Activated gamma-delta T cell treated with Interleukin-2 at 50 U/mL for 16 hours (primary cell): ENCODE results near the gene CNTN4.

Source experiments
- DNase-seq: peaks from one replicate; pipeline ENCODE4 v3.0.0-alpha.2; 2020

Gene CNTN4

DNA sequence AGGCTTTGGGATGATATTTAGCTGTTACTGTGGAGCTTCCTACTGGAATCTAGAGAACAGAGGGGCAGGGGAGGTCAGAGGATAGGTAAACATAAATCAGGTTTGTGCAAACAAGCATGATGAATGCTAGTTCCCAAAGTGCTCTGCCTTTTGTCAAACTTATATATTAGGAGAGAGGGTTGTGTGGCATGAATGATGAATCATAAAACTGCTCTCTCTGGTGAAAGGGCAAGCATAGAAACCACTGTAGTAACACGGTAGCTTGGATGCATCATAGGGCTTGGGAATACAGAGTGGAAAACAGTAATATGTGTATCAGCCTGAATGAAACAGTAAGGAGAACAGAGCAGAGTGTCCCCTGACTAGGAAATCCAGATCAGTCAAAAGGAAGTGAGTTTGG is 524.8 kb downstream of the CNTN4 start:
- DNase-seq, result no peak

DNA sequence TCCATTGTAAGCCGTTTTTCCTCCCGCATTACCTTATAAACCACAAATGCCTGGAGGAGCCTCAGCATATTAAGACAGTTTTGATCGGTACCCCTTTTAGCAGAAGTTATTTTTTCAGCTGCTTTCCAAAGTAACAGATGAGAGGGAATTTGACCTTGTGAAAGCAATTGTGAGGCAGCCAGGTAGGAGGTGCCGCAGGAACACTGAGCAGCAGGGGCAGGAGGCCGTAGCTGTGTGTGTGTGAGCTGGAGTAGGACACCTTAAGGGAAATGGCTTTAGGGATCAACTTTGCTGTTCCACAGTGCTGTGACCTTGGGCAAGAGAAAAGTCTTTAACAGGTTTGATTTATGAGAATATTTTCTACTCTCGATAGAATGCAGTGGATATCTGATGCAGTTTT is 529.5 kb downstream of the CNTN4 start:
- DNase-seq, result no peak

DNA sequence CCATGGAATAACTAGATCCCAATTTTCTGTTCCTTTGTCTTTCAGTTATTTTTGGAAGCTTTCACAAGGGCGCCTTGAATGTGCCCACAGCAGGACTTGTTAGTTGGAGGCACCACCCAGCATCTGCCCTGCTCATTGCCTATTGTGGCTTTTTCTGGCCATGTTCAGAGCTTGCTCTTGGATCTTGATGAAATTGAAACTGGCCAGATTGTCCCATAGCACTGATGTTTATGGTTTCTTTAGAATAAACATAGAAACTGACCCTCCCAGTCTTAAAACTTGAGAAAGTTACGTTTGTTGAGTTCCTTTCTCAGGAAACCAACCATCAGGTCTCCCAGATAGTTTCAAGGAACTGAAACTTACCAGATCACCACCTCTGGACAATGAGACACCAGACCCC is 536.8 kb downstream of the CNTN4 start:
- DNase-seq, result no peak

DNA sequence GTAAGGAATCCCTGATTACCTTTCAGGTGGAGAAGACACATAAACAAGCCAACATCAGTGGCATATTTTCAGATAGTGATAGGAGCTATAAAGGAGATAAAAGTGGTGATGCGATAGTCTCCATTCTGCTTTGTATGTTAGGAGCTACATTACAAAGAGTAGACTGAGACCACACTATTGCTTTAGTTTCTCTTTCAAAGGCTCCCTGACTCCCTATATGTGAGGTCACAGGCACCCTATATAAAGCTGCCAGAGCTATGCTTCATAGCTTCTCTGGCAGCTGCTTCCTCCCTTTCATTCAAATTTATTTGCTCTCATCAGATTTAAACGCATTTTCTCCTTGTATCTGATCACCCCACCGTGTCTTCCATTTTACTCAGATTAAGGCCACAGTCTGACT is 544.9 kb downstream of the CNTN4 start:
- no peak for DNase-seq

DNA sequence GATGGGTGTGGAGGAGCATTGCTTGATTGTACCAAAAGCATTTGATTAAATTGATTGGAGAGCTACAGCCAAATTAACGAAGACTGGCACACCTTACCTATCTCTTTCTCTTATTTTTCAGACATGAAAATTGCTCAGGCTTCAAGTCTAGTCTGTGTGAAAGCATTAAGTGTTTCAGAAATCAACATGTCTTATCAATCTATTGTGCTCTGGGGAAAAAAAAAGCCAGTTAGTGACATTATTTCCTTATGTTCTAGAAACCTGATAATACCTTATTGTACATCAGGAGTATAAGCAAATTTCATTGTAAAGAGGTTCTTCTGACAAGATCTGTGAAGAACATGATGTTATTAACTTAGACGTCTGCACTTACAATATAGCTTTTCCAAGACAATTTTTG is 546.3 kb downstream of the CNTN4 start:
- no peak for DNase-seq

DNA sequence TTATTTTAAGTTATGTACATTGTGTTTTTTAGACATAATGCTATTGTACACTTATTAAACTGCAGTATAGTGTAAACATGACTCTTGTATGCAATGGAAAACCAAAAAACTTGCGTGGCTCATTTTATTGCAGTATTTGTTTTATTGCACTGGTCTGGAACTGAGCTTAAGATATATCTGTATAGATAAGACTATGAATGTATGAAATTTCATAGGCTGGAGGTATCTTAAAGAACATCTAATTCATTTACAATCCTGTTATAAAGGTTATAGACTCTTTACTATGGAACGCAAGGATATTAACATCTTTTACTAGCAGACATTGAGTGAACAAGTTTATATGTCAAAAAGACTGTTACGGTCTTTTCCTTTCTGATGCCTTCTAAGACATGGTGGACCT is 552.1 kb downstream of the CNTN4 start:
- no peak for DNase-seq

DNA sequence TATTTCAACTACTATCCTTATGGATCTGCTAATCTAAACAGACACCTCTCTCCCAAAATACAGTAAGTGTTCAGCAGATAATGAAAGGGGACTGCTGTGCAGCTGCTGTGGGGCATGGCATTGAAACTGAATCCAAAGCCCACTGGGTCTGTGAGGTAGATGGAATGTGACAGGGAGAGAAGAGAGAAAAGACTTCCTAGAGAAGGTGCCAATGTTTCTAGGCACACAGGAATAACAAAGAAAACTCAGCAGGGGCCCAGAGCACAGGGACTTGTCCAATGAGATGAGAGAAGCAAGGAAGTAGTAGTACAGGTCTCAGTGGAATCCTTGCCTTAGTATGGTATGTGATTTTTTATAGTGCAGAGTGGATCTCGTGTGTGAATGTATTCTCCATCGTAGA is 553.7 kb downstream of the CNTN4 start:
- no peak for DNase-seq

DNA sequence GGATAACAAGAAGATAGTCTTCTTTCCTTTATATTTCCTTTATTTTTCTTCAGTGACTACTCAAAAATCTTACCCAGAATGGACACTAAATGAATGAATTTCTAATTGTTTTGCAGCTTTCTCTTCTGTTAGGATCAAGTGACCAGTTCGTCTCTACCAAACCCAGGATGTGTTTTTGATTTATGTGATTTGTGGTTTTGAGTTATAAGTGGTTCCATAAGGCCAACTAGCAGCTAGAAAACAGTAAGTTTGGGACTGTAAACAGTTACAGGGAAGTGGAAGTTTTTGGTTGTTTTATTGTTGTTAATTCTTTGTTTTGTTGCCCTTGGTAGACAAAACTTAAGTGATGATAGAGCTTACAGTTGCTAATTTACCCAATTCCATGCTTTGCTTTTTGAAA is 555.0 kb downstream of the CNTN4 start:
- no peak for DNase-seq

DNA sequence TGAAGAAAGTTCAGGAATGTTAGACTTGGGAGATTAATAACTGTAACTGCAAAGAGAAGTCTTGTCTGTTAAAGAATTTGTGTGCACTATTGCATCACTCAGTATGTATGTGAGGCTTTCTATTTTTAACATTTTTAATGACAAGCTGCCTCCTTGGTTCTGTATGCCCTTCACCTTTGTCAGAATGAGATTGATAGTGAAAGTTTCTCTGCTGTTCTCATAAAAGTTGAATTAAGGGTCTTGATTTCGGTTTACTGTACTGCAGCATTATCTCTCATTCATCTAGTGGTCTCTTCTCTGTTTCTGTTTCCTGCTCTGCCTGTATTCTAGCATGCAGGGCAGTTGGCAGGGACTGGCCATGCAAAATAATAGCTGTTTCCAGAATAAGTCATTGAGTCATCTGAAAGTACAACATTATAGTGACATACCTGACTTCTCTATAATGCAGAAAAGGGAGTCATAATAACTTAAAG is 556.6 kb downstream of the CNTN4 start:
- no peak for DNase-seq

DNA sequence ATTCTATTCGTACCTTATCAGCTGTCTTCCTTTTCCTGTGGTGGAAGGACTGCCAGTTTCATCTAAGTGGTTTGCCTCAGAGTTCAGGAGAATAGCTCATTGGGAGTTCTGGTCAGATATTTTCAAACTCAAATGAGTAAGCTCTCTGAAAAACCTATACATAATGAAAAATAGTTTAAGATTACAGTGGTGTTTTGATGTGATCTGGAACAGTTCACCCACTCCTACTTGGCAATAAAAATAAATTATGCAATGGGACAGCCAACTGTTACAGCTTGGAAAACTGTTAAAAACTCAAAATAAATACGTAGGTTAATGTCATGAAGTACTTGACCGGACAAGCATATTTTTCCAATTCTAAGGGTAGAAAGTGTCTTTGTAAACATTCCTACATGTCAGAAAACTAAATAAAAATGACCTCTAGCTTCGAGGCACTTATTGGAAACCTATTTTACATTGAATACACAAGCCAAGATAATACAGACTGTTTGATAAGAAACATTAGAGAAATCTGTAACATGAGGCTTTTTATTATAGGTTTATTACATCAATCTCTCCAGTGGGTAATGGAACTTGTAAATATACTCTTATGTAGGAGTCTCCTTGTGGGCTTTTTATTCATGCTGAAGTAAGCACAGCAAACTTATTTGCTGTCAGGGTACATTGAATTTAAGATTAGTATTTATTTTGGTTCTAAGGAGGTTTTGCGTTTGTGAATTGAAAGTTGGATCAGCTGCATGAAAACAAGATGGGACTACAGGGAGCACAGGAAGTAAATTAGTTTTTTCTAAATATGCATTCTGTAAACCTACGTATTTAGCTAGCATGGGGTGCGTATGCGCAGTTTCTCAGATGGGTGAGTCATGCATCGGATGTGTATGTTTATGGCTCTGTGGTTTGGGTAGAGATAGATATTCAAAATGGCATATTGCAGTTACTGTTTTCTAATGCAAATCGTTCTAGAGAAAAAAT is 558.4 kb downstream of the CNTN4 start:
- DNase-seq, result no peak

DNA sequence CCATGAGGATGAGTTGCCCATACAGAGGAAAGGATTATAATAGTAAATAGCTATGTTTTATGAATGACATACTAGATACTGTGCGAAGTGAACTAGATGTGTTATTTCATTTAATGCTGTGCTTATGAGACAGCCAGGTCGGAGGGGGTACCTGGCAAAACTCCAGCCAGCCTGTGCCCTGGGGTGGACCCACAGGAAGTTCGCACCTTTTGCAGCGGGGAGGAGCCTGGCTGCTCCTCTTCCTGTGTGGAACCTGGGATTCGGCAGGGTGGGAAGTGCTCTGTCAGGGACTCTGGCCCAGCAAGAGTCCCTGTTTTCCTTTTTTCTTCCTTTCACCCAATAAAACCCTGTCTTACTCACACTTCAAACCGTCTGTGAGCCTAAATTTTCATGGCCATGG is 559.3 kb downstream of the CNTN4 start:
- DNase-seq, result no peak

DNA sequence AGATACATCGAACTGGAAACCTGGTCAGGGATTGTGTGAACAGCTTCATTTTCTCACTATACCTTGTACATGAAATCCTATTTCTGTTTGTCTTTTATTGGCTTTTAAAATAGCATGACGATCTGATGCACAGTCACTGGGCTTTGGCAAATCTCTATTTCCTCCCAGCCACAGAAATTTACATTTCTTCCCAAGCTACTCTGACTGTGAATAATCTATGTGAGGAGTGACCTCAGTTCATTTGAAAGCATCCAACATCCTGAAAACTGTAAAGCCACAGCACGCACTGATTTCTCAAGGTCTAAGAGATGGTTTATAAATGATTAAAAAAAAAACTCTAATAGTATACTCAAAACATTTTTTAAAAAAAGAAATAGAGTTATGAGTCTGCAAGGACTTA is 561.2 kb downstream of the CNTN4 start:
- DNase-seq, result no peak

DNA sequence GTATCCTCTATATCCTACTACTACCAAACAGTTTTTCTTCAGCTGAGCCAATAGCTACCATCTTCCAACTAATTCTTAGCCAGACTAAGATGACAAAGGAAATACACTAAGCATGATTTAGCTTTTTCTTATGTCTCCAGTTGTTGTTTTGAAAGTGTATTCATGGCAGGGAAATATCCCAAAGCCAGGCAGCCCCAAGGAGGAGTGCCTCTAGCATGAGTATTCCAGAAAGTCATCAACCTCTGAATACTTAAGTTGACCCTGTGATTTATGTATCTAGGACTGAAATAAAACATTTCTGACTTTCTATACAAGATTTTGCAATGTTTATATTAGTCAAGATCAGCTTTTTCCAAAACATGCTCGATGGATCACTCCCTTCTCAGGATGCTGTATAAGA is 562.4 kb downstream of the CNTN4 start:
- no peak for DNase-seq

DNA sequence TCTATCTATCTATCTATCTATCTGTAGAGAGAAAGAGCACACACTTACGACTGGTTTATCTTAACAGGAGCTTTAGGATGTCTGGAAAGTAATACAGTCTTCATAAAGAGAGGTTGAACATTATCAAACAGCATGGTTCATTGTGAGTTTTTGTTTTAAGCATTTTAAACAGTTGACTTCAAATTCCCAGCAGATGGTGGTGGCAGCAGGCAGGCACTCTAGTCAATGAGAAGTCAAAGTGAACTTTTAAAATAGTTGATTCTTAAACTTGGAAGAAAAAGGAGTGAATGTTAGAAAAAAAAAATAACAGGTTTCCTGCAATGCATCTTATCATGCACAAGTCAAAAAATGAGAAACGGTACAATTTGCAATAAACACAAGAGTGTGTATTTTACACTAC is 578.8 kb downstream of the CNTN4 start:
- DNase-seq, result no peak

DNA sequence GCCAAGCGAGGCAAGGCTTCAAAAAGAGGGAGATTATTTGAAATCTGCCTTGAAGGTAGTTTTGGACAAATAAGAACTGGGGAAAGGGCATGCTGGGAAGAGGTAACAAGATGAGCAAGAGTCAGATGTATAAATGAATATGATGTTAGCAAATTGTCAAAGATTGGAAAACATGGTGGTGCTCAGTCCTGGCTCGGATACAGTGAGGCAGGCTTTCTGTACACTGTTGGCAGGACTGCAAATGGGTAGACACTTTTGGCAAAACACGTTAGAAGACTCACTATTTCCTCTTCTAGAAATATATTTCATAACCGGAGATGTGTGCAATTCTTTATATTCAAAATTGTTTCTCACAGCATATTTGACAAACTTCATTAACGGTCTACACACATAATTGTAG is 581.6 kb downstream of the CNTN4 start:
- no peak for DNase-seq

DNA sequence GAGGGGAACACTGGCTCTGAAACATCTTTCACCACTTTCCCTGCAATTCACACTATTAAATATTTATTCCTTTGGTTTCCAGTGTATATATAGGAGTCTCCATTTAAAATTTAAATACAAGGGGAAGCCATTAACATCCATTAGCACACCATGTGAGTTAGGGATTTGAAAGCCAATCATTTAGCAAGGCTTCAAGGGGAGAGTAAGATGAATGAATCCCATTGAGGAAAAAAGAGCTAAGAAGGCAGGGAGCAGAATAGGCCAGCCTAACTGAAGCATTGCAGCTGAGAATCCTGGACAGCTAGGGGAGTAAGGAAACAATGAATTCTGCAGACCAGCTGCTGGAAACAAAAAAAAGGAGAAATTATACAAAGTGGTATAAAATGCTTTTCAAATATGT is 585.4 kb downstream of the CNTN4 start:
- DNase-seq, result no peak

DNA sequence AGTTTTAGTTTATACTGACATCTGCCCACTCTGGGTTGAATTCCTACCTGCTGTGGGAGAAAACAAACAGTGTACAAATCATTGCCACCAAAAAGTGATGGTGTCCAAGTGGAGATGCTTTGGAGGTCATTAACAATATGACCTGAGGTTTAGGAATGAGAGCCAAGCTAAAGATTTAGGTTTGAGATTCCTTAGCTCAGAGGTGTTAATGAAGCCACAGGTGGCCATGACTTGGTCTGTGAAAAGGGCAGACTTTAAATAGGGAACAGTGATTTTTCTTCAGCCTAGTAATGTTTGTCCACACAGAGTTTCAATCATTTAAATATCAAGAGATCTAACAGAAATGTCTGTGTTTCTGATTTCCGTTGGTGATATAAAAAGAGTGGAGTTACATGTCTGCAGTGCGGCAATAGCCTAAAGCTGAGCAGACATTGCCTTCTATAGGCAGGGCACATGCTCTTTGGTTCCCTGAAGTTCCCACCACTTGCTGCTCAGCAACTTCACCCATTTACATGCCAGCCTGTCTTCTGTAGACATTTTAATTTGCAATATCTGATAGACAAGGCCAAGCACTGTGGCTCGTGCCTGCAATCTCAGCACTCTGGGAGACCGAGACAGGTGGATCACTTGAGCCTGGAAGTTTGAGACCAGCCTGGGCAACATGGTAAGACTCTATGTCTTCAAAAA is 588.3 kb downstream of the CNTN4 start:
- no peak for DNase-seq

DNA sequence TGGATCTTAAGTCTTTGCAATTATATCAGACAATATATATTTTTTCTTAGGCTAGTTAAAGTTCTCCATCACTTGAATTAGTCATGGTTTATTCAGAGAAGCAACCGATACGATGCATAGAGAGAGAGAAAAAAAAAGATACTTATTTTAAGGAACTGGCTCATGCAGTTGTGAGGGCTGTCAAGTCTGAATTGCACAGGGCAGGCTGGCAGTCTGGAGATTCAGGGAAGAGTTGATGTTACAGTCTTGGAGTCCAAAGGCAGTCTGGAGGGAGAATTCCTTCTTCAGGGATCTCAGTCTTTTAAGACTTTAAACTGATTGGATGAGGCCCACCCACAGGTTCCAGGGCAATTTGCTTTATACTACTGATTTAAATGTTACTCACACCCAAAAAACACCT is 598.9 kb downstream of the CNTN4 start:
- no peak for DNase-seq

DNA sequence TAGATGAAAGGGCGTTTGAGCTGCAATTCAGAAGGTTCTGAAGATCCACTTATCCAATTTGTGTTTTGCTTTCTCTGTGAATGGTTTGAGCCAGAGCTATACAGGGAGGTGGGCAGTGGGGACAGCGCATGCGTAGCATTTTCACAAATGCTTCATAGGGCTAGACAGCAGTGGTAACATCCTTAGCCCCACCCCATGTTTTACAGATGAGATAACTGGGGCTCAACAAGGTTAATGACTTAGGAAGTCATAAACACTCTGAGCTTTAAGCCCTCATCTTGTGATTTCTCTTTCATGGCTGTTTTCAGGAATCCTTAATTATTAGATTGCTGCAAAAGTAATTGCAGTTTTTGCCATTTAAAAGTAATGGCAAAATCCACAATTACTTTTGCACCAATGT is 602.8 kb downstream of the CNTN4 start:
- DNase-seq, result no peak

DNA sequence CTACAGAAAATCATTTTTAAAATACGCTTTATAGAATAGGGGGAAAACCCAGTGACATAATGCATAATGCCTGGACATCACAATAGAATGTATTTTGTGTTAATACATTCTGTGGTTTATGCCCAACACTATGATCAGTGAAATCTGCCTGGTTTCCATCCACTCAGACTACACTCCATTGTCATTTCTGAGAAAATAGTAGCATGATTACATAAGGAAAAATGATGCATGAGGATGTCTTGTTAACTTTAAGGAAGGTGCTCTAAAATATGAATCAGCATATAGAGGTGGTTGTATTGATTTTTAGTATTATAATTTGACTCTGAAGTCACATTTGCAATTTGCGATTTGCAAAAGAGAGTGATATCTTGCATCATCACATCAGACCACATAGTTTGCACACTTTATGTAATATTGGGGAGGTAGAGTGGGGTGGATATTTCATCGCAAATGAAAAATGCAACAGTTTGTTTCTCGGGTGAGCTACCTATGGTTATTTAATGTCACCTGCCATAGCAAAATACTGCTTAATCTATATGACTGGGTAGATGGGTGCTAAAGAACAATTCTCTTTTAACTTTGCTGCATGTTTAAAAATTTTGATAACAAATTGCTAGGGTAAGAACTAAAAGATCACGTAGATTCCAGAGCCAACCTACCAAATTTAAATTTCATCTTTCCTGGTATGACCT is 607.6 kb downstream of the CNTN4 start:
- no peak for DNase-seq

DNA sequence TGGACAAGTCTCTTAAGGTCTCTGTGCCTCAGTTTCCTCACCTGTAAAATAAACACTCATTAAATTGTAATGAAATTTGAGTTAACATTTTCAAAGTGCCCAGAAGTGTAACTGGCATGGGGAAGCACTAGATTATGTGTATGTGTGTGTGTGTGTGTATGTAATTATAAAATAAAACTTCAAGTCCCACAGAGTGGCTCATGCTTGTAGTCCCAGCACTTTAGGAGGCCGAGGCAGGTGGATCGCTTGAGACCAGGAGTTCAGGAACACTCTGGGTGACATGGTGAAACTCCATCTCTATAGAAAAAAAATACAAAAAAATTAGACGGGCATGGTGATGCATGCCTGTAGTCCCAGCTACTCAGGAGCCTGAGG is 608.2 kb downstream of the CNTN4 start:
- DNase-seq, result no peak

DNA sequence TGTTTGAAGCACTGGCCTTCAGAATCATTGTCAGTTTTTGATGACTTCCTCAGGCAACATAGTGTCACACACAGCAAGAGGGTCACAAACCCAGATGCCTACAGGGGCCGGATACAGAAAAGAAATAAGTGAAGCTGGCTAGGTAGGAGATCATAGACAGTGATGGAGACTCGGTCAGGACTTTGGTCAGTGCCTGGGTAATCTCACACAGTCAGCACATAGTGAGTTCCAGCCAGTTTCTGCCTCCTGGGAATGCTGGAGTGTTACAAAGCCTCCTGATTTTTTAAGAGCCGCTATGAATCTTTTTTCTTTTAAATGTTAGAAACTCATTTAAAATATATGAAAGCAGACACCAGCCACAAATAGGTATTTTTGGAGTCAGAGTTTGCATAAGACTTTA is 612.4 kb downstream of the CNTN4 start:
- no peak for DNase-seq

DNA sequence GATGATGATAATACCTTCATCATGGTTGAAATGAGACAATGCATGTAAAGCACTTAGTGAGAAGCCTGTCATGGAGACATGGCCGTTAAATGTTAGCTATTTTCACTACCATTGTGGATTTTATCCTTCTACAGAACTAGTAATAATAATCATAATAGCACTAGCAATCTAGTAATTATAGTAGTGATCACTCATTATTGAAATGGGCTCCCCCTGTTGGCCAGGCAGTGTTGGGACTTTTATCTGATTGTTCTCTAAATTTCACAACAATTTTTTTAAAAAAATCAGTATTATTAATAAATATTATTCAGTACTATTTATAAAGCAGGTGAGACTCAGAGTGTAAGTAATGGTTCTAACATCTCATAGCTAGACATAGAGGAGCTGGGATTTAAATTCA is 615.3 kb downstream of the CNTN4 start:
- DNase-seq, result no peak

DNA sequence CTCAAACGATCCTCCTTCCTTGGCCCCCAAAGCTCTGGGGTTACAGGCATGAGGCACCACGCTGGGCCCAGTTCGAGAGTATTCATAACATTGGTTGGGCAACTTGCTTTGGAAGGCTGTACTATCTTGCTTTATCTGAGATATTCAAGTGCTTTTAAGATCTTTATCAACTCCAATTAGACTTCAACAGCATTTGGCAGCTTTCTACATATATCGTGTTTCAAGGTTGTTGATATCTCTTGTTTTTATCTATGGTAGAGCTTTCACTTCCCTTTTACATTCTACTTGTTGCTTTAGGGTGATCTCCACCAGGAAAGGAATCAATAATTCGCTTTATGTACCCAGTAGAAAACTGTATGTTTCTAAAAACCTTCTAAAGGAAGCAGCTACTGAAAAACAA is 616.2 kb downstream of the CNTN4 start:
- no peak for DNase-seq
